ENCODE data around the gene DYNC1LI1.
A peak's percentile ranks its signal among the peaks of the same experiment; 100 is the strongest.

Gene DYNC1LI1

GRCh38 chr3:32487781-32488473, 82.7 kb downstream of the DYNC1LI1 start:
- no peak for DNase-seq

- peak in 1 of 2 donors; percentile 59 for DNase-seq
Measured at GRCh38 chr3:32484436-32484835, 86.2 kb downstream of the DYNC1LI1 start.

GRCh38 chr3:32483772-32484171, 86.9 kb downstream of the DYNC1LI1 start:
- no peak for DNase-seq

GRCh38 chr3:32482693-32483092, 88.0 kb downstream of the DYNC1LI1 start:
- no peak for DNase-seq

- no peak for DNase-seq
Measured at GRCh38 chr3:32481791-32482631, 88.6 kb downstream of the DYNC1LI1 start.

GRCh38 chr3:32480604-32481003, 90.1 kb downstream of the DYNC1LI1 start:
- DNase-seq, result no peak

Data from CD4-positive, alpha-beta T cell treated with Interferon alpha-2 for 1 hour (primary cell).